Measurements from ENCODE around the gene STAB2. TPM values are rescaled to one million over a fixed set of nuclear protein-coding genes. Genes with fewer than 3 reads are reported as not detected.

The STAB2 gene
- total RNA-seq, 2 donors from 2014 or later, result under 0.01 TPM; not detected in 1

DNA sequence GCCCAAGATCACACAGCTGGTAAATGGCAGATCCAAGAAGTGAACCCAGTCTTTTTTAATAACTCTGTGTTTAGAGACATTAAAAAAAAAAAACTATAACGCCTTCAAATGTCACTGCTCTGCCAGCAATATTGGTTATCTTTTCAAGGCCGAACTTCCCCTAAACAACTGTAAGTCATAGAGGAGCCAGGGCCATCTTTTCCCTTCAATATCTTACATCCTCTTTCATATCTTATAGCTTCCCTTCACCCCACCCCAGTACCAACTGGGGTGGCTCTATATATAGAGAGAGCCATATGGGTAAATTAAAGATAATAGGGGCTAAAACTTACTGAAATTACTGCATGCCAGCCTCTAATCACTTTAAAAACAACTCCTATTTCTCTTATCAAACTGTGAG lies 100.2 kb downstream of the STAB2 start:
- intact Hi-C loops (cut with DNase I), result no loop called here

DNA sequence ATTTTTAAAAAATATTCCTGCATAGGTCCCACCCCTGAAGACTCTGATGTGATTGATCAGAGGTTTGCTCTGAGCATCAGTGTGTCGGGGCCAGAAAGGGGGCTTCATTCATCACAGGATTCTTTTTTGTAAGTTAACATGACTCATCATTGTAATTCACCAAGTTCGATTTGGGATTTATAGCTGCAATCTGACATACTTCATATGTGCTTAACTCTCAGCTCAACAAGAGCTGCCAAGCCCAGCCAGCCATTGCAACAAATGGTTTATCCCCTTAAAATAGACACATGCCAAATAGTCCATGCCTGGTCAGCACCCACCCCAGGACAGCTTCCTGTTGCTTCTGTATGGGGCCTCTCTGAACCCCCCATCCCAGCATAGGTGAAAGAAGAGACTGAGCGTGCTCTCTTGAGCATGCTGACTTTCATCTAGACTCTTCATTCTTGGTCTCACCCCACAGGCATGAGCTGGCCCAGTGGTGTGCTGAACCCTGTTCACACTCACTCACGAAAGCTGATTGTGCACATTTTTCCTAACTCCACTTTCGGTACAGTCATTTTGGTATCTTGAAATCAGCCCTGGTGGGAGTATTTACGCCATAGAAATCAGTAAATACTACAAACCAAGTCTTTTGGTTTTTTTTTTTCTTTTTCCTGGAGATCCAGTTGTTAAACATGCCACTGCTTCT lies 101.4 kb downstream of the STAB2 start:
- Histone ChIP-seq H3K27me3 (no peaks in the 10 kb centered on the region), H3K9me3 (no peaks in the 10 kb centered on the region), H3K4me3 (no peak overlapping the region), H3K4me1 (no peaks in the 10 kb centered on the region), H3K27ac (no peak overlapping the region), H3K36me3 (replicated peaks in 1 of 2; ENCODE audit: insufficient read depth in 1 of 2, low read depth in 2 of 2) (no peaks in the 10 kb centered on the region)
- intact Hi-C loops (cut with DNase I), result no loop called here
- WGBS, 2 donors, result 71 to 74% methylated on average over 6 of the region's 6 CpGs
- no peak for ATAC-seq
- DNase-seq, result no peak
- TF ChIP-seq, protein P1, sequence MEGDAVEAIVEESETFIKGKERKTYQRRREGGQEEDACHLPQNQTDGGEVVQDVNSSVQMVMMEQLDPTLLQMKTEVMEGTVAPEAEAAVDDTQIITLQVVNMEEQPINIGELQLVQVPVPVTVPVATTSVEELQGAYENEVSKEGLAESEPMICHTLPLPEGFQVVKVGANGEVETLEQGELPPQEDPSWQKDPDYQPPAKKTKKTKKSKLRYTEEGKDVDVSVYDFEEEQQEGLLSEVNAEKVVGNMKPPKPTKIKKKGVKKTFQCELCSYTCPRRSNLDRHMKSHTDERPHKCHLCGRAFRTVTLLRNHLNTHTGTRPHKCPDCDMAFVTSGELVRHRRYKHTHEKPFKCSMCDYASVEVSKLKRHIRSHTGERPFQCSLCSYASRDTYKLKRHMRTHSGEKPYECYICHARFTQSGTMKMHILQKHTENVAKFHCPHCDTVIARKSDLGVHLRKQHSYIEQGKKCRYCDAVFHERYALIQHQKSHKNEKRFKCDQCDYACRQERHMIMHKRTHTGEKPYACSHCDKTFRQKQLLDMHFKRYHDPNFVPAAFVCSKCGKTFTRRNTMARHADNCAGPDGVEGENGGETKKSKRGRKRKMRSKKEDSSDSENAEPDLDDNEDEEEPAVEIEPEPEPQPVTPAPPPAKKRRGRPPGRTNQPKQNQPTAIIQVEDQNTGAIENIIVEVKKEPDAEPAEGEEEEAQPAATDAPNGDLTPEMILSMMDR (IDR thresholded peaks at IDR 0.05), result no peak
- TF ChIP-seq POLR2A (IDR thresholded peaks at IDR 0.05), result no peak

More for the DNA sequence above, 100.2 kb downstream of the STAB2 start:
- DNase-seq, result no peak
- Histone ChIP-seq H3K36me3 (replicated peaks in 1 of 2; ENCODE audit: insufficient read depth in 1 of 2, low read depth in 2 of 2) (no peaks in the 10 kb centered on the region), H3K4me1 (no peaks in the 10 kb centered on the region), H3K27ac (no peak overlapping the region), H3K9me3 (no peaks in the 10 kb centered on the region), H3K4me3 (no peak overlapping the region), H3K27me3 (no peaks in the 10 kb centered on the region)
- no peak for ATAC-seq
- TF ChIP-seq, protein P1 (IDR thresholded peaks at IDR 0.05), result no peak
- no peak for TF ChIP-seq POLR2A (IDR thresholded peaks at IDR 0.05)
- WGBS, 2 donors, result 46 to 66% methylated on average over 2 of the region's 2 CpGs

DNA sequence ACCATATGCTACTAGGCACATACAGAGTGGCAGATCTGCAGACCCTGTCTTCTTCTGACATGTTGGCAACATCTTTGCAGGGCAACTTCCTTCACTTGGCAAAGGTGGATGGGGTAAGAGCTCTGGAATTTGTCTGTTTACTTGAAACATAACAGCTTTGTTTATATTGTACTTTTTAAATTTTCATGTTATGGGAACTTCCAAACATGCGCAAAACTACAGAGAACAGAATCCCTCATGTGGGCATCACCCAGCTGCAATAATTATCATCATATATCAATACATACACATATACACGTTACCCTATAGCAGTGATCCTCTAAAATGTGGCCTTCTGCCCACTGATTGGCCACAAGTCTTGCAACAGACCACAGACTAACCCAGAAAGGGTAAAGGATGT lies 103.4 kb downstream of the STAB2 start:
- no peak for DNase-seq
- ATAC-seq, result no peak
- Histone ChIP-seq H3K4me3 (no peak overlapping the region), H3K27ac (no peak overlapping the region), H3K36me3 (replicated peaks in 1 of 2; ENCODE audit: insufficient read depth in 1 of 2, low read depth in 2 of 2) (no peaks in the 10 kb centered on the region), H3K27me3 (no peaks in the 10 kb centered on the region), H3K4me1 (no peaks in the 10 kb centered on the region), H3K9me3 (no peaks in the 10 kb centered on the region)
- TF ChIP-seq, protein P1 (IDR thresholded peaks at IDR 0.05), result no peak
- 77 to 80% methylated on average over 2 of the region's 2 CpGs for WGBS, 2 donors
- intact Hi-C loops (cut with DNase I), result no loop called here

DNA sequence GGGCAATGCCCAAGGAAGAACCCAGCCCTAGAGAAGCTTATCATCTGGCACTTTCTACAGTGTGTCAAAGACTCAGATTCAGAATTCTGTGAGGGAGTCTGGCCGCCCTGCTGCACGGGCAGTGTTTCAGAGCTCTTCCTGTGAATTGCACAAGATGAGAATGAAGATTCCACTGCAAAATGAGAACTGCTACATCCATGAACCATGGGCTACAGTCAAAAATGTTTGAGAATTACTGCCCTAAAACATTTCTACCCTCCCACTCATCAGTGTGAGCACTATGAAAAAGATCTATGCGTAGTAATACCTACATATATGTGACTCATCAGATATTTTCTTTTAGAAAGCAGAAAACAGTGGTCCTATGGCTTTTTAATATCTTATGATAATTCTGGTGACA lies 104.0 kb downstream of the STAB2 start:
- intact Hi-C loops (cut with DNase I), result no loop called here
- TF ChIP-seq, protein P1 (IDR thresholded peaks at IDR 0.05), result no peak
- no peak for TF ChIP-seq POLR2A (IDR thresholded peaks at IDR 0.05)
- Histone ChIP-seq H3K4me1 (no peaks in the 10 kb centered on the region), H3K36me3 (replicated peaks in 1 of 2; ENCODE audit: insufficient read depth in 1 of 2, low read depth in 2 of 2) (no peaks in the 10 kb centered on the region), H3K4me3 (no peak overlapping the region), H3K9me3 (no peaks in the 10 kb centered on the region), H3K27me3 (no peaks in the 10 kb centered on the region), H3K27ac (no peak overlapping the region)
- WGBS, 2 donors, result 81 to 92% methylated on average over 3 of the region's 3 CpGs
- DNase-seq, result no peak
- ATAC-seq, result no peak

DNA sequence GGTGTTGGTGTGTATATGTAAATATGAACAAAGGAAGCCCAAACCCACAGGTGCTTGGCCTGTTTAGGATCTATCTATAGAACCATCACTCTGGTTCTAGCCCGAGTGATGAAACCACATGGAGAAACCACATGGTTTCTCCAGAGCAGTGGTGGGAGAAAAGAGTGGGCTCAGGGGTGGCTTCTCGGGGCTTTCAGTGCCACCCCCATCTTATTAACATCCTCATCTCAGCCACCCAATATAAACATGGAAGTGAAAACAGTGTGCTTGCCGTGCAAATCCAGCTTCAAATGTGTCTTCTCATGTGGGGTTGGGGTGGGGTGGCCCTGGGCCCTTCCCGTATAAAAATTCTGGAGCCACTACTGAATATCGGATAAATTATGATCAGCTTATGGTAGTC lies 109.0 kb downstream of the STAB2 start:
- TF ChIP-seq, protein P1 (IDR thresholded peaks at IDR 0.05), result no peak
- no peak for TF ChIP-seq POLR2A (IDR thresholded peaks at IDR 0.05)
- Histone ChIP-seq H3K27me3 (no peaks in the 10 kb centered on the region), H3K36me3 (replicated peaks in 1 of 2; ENCODE audit: insufficient read depth in 1 of 2, low read depth in 2 of 2) (no peaks in the 10 kb centered on the region), H3K27ac (no peak overlapping the region), H3K9me3 (no peaks in the 10 kb centered on the region), H3K4me3 (no peak overlapping the region), H3K4me1 (no peaks in the 10 kb centered on the region)
- intact Hi-C loops (cut with DNase I), result no loop called here
- 67 to 82% methylated on average over 5 of the region's 5 CpGs for WGBS, 2 donors
- DNase-seq (no peak), ATAC-seq (no peak)

Measured in body of pancreas (tissue), 4 donors.